GM12892 (cell line): Measurements from ENCODE around the gene RPTOR.

Source experiments
- POLR2A ChIP-seq: IDR thresholded peaks from 2 replicates; pipeline ENCODE4 v1.6.1; 2011; ENCODE audit warnings: low read depth, low read length, control low read depth
- POLR2AphosphoS5 ChIP-seq: IDR thresholded peaks from 2 replicates; pipeline ENCODE4 v1.6.1; 2011; ENCODE audit warnings: low read depth, low read length, control low read depth
- TAF1 ChIP-seq: IDR thresholded peaks from 2 replicates; pipeline ENCODE4 v1.6.1; 2011; ENCODE audit warnings: low read depth, mild to moderate bottlenecking, control low read depth, low read length, borderline replicate concordance

GRCh38 chr17:80890196-80890920 lies 345.7 kb downstream of the RPTOR start:
- no peak for TF ChIP-seq POLR2AphosphoS5
- no peak for TF ChIP-seq TAF1
- no peak for TF ChIP-seq POLR2A
